C4-2B (cell line): ENCODE results near the gene RBM15.

Experiments used
- CTCF ChIP-seq: fragments of 450-650 bp; conservative IDR thresholded peaks from 2 replicates; pipeline ENCODE4 v1.5.1; 2017; ENCODE audit warnings: mild to moderate bottlenecking
- ZFX ChIP-seq: fragments of 450-650 bp; IDR thresholded peaks from 2 replicates; pipeline ENCODE4 v1.6.1; 2017

DNA sequence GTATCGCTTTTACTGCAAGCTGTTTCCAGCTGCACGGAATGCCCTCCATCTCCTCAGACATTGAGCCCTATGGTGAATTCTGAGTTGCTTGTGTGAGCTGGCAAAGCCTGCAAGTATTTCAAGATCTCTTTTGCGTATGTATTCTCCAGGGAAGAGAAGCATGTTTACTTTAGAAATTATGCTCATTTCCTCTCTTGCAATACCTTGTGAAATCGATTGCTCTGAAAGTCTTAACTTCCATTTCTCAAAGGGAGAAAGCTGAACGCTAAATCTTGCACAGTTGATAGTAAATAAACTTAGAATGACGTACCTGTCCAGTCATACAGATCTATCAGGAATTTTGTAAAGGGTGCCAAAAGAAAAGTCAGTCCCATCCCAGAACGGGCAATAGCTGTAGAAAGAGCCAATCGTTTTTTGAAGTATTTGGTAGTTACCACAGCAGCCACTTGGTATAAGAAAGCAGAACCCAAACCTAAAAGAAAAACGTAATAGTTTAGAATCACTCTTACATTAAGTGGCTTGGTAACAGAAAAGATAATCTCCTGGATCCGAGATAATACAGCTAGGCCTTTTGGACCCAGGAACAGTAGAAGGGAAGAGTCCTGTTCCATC, 41.6 kb downstream of the RBM15 start:
- TF ChIP-seq CTCF, result no peak
- no peak for TF ChIP-seq ZFX
